Measurements from ENCODE around the gene LMOD1.
"Not testable (repeated sequence)": the region's sequence is repeated elsewhere in the genome, so short reads cannot be mapped to it uniquely, and the experiment has no call there.

Gene LMOD1

GRCh38 chr1:201880928-201881571 lies 65.3 kb downstream of the LMOD1 start:
- Histone ChIP-seq H3K4me2 (ENCODE audit: low read length) (no peak overlapping the region), H3K9me3 (replicated peaks; ENCODE audit: low read length) (no peaks in the 10 kb centered on the region), H3K4me3 (ENCODE audit: low read length) (no peak overlapping the region), H3K9ac (ENCODE audit: low read depth, low read length) (no peak overlapping the region), H3K36me3 (ENCODE audit: insufficient read depth, low read length) (peaks cover 22% of the 10 kb centered on the region), H3K4me1 (ENCODE audit: control insufficient read depth, insufficient read depth, low read length) (peaks cover 36% of the 10 kb centered on the region), H3K27me3 (ENCODE audit: control insufficient read depth, insufficient read depth, low read length) (no peaks in the 10 kb centered on the region)

DNA sequence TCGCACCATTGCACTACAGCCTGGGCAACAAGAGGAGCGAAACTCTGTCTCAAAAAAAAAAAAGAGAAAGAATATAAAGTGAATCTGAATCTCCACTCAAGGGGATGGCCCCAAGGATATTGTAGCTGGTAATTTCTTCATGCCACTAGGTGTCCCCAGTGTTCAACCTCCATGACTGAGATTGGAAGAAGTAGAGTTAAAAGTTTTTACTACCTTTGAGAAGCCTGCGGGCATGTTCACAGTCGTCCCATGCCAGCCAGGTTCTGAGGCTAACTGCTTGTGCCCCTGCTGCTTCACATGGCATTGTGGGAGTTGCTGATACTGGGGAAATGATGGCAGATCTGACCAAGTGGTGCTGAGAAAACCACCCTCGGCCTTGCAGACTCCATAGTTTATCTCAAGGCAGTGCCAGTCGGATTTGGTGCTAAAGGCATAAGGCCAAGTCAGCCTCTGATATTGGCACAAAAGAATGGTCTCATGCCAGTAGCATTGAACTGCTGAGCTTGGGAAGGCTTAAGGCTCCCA lies 68.4 kb downstream of the LMOD1 start:
- H3K4me1 ChIP-seq (ENCODE audit: control insufficient read depth, insufficient read depth, low read length): peaks cover 8% of the 10 kb centered on the region
- no peak overlapping the region for H3K4me3 ChIP-seq (ENCODE audit: low read length)
- peaks cover 49% of the 10 kb centered on the region for H3K36me3 ChIP-seq (ENCODE audit: insufficient read depth, low read length)
- H3K9me3 ChIP-seq (replicated peaks; ENCODE audit: low read length): no peaks in the 10 kb centered on the region
- H3K4me2 ChIP-seq (ENCODE audit: low read length): no peak overlapping the region
- no peaks in the 10 kb centered on the region for H3K27me3 ChIP-seq (ENCODE audit: control insufficient read depth, insufficient read depth, low read length)
- no peak overlapping the region for H3K9ac ChIP-seq (ENCODE audit: low read depth, low read length)

GRCh38 chr1:201876148-201876818 lies 70.1 kb downstream of the LMOD1 start:
- Histone ChIP-seq H3K4me3 (ENCODE audit: low read length) (no peak overlapping the region), H3K9ac (ENCODE audit: low read depth, low read length) (no peak overlapping the region), H3K9me3 (replicated peaks; ENCODE audit: low read length) (no peaks in the 10 kb centered on the region), H3K36me3 (ENCODE audit: insufficient read depth, low read length) (peaks cover 64% of the 10 kb centered on the region), H3K4me2 (ENCODE audit: low read length) (no peak overlapping the region), H3K4me1 (ENCODE audit: control insufficient read depth, insufficient read depth, low read length) (no peaks in the 10 kb centered on the region), H3K27me3 (ENCODE audit: control insufficient read depth, insufficient read depth, low read length) (no peaks in the 10 kb centered on the region)

GRCh38 chr1:201874672-201875071 lies 71.7 kb downstream of the LMOD1 start:
- Histone ChIP-seq H3K27me3 (ENCODE audit: control insufficient read depth, insufficient read depth, low read length) (no peaks in the 10 kb centered on the region), H3K9me3 (replicated peaks; ENCODE audit: low read length) (no peaks in the 10 kb centered on the region), H3K4me3 (ENCODE audit: low read length) (no peak overlapping the region), H3K36me3 (ENCODE audit: insufficient read depth, low read length) (peaks cover 79% of the 10 kb centered on the region), H3K4me2 (ENCODE audit: low read length) (no peak overlapping the region), H3K4me1 (ENCODE audit: control insufficient read depth, insufficient read depth, low read length) (no peaks in the 10 kb centered on the region), H3K9ac (ENCODE audit: low read depth, low read length) (no peak overlapping the region)

GRCh38 chr1:201870397-201870796 lies 76.0 kb downstream of the LMOD1 start:
- Histone ChIP-seq H3K4me3 (ENCODE audit: low read length) (no peak overlapping the region), H3K9me3 (replicated peaks; ENCODE audit: low read length) (no peaks in the 10 kb centered on the region), H3K36me3 (ENCODE audit: insufficient read depth, low read length) (peaks cover 86% of the 10 kb centered on the region), H3K4me1 (ENCODE audit: control insufficient read depth, insufficient read depth, low read length) (no peaks in the 10 kb centered on the region), H3K27me3 (ENCODE audit: control insufficient read depth, insufficient read depth, low read length) (no peaks in the 10 kb centered on the region), H3K4me2 (ENCODE audit: low read length) (no peak overlapping the region), H3K9ac (ENCODE audit: low read depth, low read length) (no peak overlapping the region)

GRCh38 chr1:201861448-201861847 lies 84.9 kb downstream of the LMOD1 start:
- H3K9ac ChIP-seq (ENCODE audit: low read depth, low read length): no peak overlapping the region
- H3K9me3 ChIP-seq (replicated peaks; ENCODE audit: low read length): no peaks in the 10 kb centered on the region
- no peak overlapping the region for H3K4me2 ChIP-seq (ENCODE audit: low read length)
- peaks cover 60% of the 10 kb centered on the region for H3K36me3 ChIP-seq (ENCODE audit: insufficient read depth, low read length)
- H3K4me3 ChIP-seq (ENCODE audit: low read length): no peak overlapping the region
- H3K27me3 ChIP-seq (ENCODE audit: control insufficient read depth, insufficient read depth, low read length): no peaks in the 10 kb centered on the region
- H3K4me1 ChIP-seq (ENCODE audit: control insufficient read depth, insufficient read depth, low read length): no peaks in the 10 kb centered on the region

DNA sequence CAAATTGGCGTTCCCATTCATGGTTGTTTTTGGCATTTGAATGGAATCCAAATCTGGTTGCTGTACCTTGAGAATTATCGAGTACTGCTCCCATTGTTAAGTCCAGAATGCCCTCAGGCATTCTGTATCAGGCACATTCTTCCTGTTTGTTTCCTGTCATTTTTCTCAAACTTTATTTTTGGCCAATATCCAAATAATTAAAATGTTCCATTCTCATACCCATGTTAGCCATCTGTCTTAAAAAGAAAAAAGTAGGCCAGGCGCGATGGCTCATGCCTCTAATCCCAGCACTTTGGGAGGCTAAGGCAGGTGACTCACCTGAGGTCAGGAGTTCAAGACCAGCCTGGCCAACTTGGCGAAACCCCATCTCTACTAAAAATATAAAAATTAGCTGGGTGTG lies 86.9 kb downstream of the LMOD1 start:
- H3K4me1 ChIP-seq (ENCODE audit: control insufficient read depth, insufficient read depth, low read length): no peaks in the 10 kb centered on the region
- H3K9ac ChIP-seq (ENCODE audit: low read depth, low read length): no peak overlapping the region
- no peaks in the 10 kb centered on the region for H3K27me3 ChIP-seq (ENCODE audit: control insufficient read depth, insufficient read depth, low read length)
- no peaks in the 10 kb centered on the region for H3K9me3 ChIP-seq (replicated peaks; ENCODE audit: low read length)
- no peak overlapping the region for H3K4me2 ChIP-seq (ENCODE audit: low read length)
- H3K36me3 ChIP-seq (ENCODE audit: insufficient read depth, low read length): peaks cover 72% of the 10 kb centered on the region
- no peak overlapping the region for H3K4me3 ChIP-seq (ENCODE audit: low read length)

GRCh38 chr1:201856722-201857121 lies 89.6 kb downstream of the LMOD1 start:
- H3K27me3 ChIP-seq (ENCODE audit: control insufficient read depth, insufficient read depth, low read length); H3K4me3 ChIP-seq (ENCODE audit: low read length); H3K9ac ChIP-seq (ENCODE audit: low read depth, low read length); H3K4me2 ChIP-seq (ENCODE audit: low read length); H3K4me1 ChIP-seq (ENCODE audit: control insufficient read depth, insufficient read depth, low read length); H3K9me3 ChIP-seq (replicated peaks; ENCODE audit: low read length): not testable (repeated sequence)
- H3K36me3 ChIP-seq (ENCODE audit: insufficient read depth, low read length): peaks cover 85% of the 10 kb centered on the region

GRCh38 chr1:201851949-201852348 lies 94.4 kb downstream of the LMOD1 start:
- Histone ChIP-seq H3K27me3 (ENCODE audit: control insufficient read depth, insufficient read depth, low read length) (no peaks in the 10 kb centered on the region), H3K9me3 (replicated peaks; ENCODE audit: low read length) (no peaks in the 10 kb centered on the region), H3K4me1 (ENCODE audit: control insufficient read depth, insufficient read depth, low read length) (peaks cover 23% of the 10 kb centered on the region), H3K4me3 (ENCODE audit: low read length) (no peak overlapping the region), H3K9ac (ENCODE audit: low read depth, low read length) (no peak overlapping the region), H3K4me2 (ENCODE audit: low read length) (no peak overlapping the region), H3K36me3 (ENCODE audit: insufficient read depth, low read length) (peaks cover 65% of the 10 kb centered on the region)

DNA sequence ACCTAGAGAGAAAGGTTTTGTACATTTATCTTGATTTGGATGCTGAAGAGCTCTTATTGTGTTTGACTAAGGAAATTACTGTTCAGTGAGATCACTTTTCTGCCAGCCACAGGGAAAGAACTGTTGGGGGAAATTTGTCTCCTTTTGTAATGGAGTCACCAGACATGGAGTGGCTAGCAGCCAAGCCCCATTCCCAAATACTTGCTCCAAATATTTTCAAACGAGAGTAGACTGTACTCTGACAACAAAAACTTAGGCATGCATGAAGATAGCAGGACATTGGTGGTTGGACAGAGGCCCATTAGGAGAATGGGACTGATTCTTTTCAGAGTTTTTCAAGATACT lies 96.3 kb downstream of the LMOD1 start:
- Histone ChIP-seq H3K9ac (ENCODE audit: low read depth, low read length) (peak overlapping the region; percentile 17), H3K36me3 (ENCODE audit: insufficient read depth, low read length) (peaks cover 46% of the 10 kb centered on the region), H3K4me3 (ENCODE audit: low read length) (peak overlapping the region; percentile 9), H3K4me2 (ENCODE audit: low read length) (peak overlapping the region; percentile 55), H3K9me3 (replicated peaks; ENCODE audit: low read length) (no peaks in the 10 kb centered on the region), H3K4me1 (ENCODE audit: control insufficient read depth, insufficient read depth, low read length) (peaks cover 34% of the 10 kb centered on the region), H3K27me3 (ENCODE audit: control insufficient read depth, insufficient read depth, low read length) (no peaks in the 10 kb centered on the region)

DNA sequence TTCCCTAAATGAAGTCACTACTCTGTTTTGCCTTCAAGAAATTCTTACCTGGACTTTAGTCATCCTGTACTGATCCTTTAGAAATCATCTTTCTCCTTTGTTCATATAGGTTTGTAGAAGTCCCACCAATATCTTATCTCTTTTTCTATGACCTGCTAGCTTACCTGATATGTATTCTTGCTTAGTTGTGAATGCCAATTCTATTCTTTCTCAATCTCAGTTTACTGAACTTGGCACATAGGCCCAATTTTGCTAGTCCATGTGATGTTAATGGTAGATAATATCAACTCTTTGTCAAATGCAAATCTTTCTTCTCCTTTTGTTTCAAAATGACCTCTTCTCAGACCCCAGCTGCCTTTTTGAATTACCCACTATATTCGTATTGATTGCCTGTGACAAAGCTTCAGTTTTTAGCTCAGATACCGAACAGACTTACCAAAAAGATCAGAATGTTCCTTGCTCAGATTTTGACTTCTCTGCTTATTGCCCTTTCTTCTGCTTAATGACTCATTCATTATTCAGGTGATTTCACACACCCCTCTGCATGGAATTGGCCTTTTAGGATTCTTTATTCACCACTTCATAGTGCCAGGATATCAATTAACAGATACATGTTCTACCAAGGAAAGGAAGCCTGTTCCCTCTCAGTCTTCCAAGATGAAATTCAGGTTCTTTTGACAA lies 96.8 kb downstream of the LMOD1 start:
- Histone ChIP-seq H3K4me1 (ENCODE audit: control insufficient read depth, insufficient read depth, low read length) (peaks cover 35% of the 10 kb centered on the region), H3K9me3 (replicated peaks; ENCODE audit: low read length) (no peaks in the 10 kb centered on the region), H3K27me3 (ENCODE audit: control insufficient read depth, insufficient read depth, low read length) (no peaks in the 10 kb centered on the region), H3K36me3 (ENCODE audit: insufficient read depth, low read length) (peaks cover 41% of the 10 kb centered on the region), H3K4me2 (ENCODE audit: low read length) (peak overlapping the region; percentile 55), H3K4me3 (ENCODE audit: low read length) (peak overlapping the region; percentile 9), H3K9ac (ENCODE audit: low read depth, low read length) (peak overlapping the region; percentile 17)

All from skeletal muscle satellite cell (primary cell).